HFF-Myc (cell line): Measurements from ENCODE around the gene IL16.

Experiments used
- DNase-seq: peaks from one replicate; pipeline ENCODE4 v3.0.0-alpha.2; 2011; ENCODE audit warnings: low read depth; ENCODE audit errors: extremely low read depth
- H3K4me3 ChIP-seq: replicated peaks from 2 replicates; pipeline ENCODE4 v1.5.1; 2011; ENCODE audit warnings: low read depth, mild to moderate bottlenecking, control low read depth, low read length
- TF ChIP-seq, protein P1 (sequence below): IDR thresholded peaks from 2 replicates; pipeline ENCODE4 v1.5.1; 2012; ENCODE audit warnings: mild to moderate bottlenecking, low read depth, low read length, control low read depth; ENCODE audit errors: missing control alignments

The IL16 gene

DNA sequence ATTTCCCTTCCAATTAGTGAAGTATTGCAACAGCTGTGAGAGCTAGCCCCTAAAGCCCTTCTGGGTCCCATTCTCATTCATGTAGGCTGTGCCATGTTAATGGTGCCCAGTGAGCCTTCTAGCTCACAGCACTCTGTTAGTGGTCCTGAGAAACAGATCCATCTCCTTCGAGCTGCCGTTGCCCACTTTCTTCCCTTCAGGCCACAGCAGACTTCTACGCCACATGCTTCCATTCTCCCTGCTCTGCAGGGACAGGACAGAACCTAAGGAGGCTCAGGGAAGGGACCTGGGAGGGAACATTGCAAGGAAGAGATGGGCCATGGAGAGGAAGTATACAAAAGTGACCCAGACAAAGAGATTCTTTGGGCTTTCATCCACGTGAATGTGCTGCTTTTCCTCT, 139.0 kb downstream of the IL16 start:
- no peak overlapping the region for H3K4me3 ChIP-seq
- TF ChIP-seq, protein P1, sequence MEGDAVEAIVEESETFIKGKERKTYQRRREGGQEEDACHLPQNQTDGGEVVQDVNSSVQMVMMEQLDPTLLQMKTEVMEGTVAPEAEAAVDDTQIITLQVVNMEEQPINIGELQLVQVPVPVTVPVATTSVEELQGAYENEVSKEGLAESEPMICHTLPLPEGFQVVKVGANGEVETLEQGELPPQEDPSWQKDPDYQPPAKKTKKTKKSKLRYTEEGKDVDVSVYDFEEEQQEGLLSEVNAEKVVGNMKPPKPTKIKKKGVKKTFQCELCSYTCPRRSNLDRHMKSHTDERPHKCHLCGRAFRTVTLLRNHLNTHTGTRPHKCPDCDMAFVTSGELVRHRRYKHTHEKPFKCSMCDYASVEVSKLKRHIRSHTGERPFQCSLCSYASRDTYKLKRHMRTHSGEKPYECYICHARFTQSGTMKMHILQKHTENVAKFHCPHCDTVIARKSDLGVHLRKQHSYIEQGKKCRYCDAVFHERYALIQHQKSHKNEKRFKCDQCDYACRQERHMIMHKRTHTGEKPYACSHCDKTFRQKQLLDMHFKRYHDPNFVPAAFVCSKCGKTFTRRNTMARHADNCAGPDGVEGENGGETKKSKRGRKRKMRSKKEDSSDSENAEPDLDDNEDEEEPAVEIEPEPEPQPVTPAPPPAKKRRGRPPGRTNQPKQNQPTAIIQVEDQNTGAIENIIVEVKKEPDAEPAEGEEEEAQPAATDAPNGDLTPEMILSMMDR: no peak
- DNase-seq: no peak

DNA sequence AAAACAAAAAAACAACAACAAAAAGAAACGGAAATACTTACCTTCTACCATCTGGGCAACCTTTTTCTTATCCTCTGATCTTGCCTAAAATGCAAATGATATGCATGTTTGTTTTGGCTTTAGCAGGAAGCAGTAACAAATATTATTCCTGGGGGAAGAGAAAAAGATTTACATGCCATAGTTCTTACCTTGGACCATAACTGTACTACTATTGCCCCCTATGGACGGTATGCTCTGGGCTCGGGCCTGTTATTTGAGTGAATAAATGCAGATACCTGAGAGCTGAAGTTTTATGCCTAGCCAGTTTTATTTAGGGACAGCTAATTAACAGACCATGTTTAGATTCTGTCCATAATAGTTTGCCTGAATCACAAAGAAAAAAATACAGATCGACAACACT, 139.9 kb downstream of the IL16 start:
- TF ChIP-seq, protein P1: peak; percentile 40
- DNase-seq: no peak
- H3K4me3 ChIP-seq: no peak overlapping the region

DNA sequence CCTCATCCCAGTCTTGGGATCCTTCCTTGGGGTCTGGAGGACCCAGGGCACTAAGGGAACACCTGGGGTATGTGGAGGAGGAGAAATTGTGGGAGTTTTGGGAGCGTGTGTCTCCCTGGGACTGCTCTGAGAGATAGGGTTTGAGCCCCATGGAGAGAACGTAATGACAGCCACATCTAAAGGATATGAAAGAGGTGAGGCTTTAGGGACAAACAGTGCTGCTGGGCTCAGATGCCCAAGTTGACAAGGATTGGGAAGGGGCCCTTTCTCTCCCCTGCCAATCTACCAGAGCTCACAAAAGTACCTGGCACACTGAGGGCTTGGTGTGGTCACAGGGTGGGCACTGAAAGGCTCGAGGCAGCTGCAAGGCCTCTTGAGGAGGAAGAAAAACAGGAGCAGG, 140.6 kb downstream of the IL16 start:
- TF ChIP-seq, protein P1: no peak
- H3K4me3 ChIP-seq: no peak overlapping the region
- no peak for DNase-seq

DNA sequence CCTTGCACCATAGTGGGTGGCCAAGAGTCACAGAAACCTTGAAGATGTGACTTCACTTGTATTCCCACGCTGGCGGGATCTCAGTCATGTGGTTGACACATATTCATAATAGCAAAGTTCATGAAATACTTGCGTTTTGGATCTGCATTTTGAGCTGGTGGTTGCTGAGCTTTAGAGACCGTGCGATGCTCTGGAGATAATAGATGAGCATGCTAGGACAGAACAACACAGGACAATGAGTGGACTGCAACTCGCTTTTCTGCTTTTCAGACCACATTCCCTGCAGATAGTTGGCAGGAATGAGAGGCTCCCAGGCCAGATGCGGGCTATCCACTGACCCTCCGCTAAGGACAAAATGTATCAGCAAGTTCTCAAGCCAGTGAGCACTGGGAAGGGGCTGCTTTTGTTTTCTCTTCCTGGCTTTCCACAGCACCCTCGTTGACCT, 141.1 kb downstream of the IL16 start:
- TF ChIP-seq, protein P1: no peak
- no peak overlapping the region for H3K4me3 ChIP-seq
- DNase-seq: no peak

DNA sequence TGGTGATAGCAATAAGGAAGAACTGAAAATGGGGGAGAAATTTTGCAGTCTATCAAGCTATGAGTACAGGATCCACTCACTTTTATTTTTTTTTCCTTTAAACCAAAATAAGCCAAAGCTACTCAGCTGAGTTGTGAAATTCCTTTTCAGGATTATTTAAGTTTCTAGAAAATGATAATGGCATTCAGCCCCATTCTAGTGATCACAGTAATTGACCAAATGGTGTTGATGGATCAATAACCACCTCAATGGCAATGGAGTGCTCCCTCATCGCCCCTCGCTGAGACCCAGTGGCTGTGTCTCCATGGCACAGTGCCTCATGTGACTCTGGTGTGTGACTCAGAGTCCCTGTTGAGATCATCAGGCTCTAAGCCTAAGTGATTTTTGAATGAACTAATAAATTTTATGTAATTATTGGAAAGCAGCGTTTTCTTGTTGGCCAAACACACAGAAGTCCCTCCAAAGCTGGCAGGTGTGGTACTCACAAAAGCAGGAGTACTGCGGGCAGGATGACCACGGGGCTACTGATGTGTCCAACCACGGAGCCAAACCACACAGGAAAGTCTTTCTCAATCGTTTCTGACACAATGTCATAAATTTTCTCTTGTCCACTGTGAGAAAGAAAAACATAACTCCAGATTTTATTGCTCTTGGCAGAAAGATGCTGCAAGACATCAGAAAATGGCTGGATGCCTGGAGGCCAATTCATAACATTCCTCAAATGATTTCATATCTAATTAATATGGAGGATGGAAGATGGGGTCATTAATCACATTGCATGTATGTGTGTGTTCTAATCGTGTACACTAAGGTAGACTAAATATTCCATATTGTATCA, 141.7 kb downstream of the IL16 start:
- DNase-seq: peak; percentile 16
- TF ChIP-seq, protein P1: no peak
- no peak overlapping the region for H3K4me3 ChIP-seq

DNA sequence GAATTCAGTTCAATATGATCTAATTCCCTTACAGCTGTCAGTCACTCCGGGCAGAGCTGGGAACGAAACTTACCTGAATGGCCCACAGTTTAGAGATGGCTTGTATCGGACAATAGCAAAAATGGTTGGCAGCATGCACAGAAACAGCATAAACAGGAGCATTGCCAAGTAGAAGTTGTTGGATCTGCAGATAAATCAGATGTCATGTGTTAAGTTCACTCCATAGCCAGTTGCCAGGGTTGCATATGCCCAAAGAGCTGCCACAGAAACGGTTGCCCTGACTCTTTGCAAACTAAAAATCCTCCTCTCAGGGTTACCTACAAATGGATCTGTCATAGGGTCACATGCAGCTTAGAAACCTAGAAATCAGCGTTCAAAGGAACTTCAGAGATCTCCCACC, 142.6 kb downstream of the IL16 start:
- H3K4me3 ChIP-seq: no peak overlapping the region
- DNase-seq: no peak
- TF ChIP-seq, protein P1: no peak

DNA sequence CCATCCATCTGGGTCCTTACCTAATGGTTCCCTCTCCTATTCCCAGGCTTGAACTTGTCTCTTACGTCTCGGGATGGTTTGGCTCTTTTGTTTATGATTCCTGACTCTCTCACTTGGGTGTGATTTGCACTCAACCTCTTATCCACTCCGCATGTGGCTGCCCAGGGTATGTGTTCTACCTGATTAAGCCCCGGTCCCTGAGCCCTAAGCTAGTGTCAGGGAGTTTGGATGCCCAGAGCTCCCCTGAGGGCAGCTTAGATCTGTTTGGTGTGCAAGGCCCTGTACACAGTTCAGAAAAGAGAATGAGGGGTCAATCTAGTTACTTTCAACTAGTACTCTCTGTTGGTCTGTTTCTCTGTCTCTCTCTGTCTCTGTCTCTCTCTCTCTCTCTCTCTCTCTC, 143.2 kb downstream of the IL16 start:
- DNase-seq: no peak
- TF ChIP-seq, protein P1: no peak
- no peak overlapping the region for H3K4me3 ChIP-seq
